ENCODE measurements around the gene SYNJ2.

GRCh38 chr6:158086054-158086503 is 104.4 kb downstream of the SYNJ2 start:
- no peak for TF ChIP-seq CTCF (conservative IDR thresholded peaks at IDR 0.05; ENCODE audit: low read depth, low read length)
- TF ChIP-seq USF2 (IDR thresholded peaks at IDR 0.05; ENCODE audit: low read depth, low read length), result no peak
- TF ChIP-seq ELK1 (IDR thresholded peaks at IDR 0.05; ENCODE audit: borderline replicate concordance, low read depth, low read length), result no peak
- no peak for TF ChIP-seq CEBPB (IDR thresholded peaks at IDR 0.05; ENCODE audit: low read depth, low read length)
- TF ChIP-seq SMC3 (IDR thresholded peaks at IDR 0.05; ENCODE audit: low read depth, low read length), result no peak
- TF ChIP-seq RAD21 (IDR thresholded peaks at IDR 0.05; ENCODE audit: low read length), result no peak
- TF ChIP-seq BHLHE40 (IDR thresholded peaks at IDR 0.05; ENCODE audit: low read depth, low read length), result no peak
- TF ChIP-seq POLR2A (IDR thresholded peaks at IDR 0.05; ENCODE audit: low read depth, low read length), result no peak
- TF ChIP-seq MAFK (IDR thresholded peaks at IDR 0.05; ENCODE audit: low read depth, low read length), result no peak
- no peak for TF ChIP-seq RFX5 (IDR thresholded peaks at IDR 0.05; ENCODE audit: low read depth, low read length)
- TF ChIP-seq MXI1 (IDR thresholded peaks at IDR 0.05; ENCODE audit: borderline replicate concordance, low read depth, low read length), result no peak
- no peak for TF ChIP-seq RCOR1 (IDR thresholded peaks at IDR 0.05; ENCODE audit: insufficient replicate concordance, low read length)
- no peak for TF ChIP-seq FOS (IDR thresholded peaks at IDR 0.05; ENCODE audit: low read depth, low read length)
- TF ChIP-seq MAZ (IDR thresholded peaks at IDR 0.05; ENCODE audit: borderline replicate concordance, low read depth, low read length), result no peak
